ENCODE measurements around the gene SLFN12L.
"Not testable (repeated sequence)": the region's sequence is repeated elsewhere in the genome, so short reads cannot be mapped to it uniquely, and the experiment has no call there.

SLFN12L gene

DNA sequence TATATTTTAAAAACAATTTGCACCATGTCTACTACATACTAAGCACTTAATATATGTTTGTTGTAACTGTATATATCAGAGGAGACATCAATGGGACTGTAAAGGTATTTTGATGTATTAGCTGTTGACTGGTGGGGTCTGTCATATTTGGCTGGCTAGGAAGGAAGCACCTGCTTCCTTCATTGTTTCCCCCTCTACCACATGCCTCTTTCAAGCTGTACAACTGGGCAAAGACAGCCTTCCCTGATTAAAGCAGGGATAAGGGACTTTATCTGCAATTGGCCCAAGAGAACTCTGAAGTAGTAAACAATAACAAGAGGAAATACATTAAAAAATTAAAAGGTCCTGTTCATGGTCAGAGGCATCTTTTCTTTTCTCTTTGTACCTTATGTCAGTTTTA, 5.5 kb upstream of the SLFN12L start:
- no peak overlapping the region for H3K27ac ChIP-seq

GRCh38 chr17:35541434-35541833, 4.0 kb upstream of the SLFN12L start:
- H3K27ac ChIP-seq = no peak overlapping the region
- TF ChIP-seq, protein P1, sequence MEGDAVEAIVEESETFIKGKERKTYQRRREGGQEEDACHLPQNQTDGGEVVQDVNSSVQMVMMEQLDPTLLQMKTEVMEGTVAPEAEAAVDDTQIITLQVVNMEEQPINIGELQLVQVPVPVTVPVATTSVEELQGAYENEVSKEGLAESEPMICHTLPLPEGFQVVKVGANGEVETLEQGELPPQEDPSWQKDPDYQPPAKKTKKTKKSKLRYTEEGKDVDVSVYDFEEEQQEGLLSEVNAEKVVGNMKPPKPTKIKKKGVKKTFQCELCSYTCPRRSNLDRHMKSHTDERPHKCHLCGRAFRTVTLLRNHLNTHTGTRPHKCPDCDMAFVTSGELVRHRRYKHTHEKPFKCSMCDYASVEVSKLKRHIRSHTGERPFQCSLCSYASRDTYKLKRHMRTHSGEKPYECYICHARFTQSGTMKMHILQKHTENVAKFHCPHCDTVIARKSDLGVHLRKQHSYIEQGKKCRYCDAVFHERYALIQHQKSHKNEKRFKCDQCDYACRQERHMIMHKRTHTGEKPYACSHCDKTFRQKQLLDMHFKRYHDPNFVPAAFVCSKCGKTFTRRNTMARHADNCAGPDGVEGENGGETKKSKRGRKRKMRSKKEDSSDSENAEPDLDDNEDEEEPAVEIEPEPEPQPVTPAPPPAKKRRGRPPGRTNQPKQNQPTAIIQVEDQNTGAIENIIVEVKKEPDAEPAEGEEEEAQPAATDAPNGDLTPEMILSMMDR (conservative IDR thresholded peaks at IDR 0.05) = no peak

More for the DNA sequence above, 5.5 kb upstream of the SLFN12L start:
- TF ChIP-seq, protein P1 (conservative IDR thresholded peaks at IDR 0.05) = no peak

DNA sequence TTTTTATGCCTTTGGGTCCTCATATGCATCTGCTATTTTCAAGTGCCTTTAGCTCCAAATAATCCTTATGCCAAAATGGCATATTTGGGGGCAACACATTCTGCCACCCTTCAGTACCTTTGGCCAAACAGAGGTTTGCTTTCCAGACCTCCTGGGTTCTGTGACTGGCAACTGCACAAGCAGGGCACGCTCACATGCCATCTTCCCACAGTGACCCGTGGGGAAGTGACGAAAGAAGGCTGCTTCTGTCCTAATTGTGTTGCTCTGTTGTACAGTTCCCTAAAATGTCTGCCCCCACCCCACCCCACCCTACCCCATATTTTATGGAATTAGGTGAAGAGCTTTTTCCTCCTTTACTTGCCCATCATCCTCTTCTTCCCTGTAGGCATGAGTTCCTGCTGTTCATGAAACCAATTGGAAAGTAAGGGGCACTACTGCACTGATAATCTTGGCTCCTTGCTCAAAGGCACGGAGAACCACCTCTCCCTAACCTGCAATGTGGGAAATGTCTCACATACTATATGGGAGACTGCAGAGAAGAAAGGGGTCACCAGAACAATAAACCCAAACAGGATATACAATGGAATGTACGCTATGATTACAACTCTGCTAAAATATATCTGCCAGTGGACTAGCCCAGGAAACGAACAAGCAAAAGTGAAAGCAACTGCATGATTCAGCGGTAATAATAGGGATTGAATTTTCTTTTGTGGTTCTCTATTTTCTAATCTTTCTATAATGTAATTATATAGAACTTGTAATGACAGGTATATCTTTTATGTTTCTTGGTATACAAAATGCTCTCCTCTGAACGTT, 3.3 kb upstream of the SLFN12L start:
- TF ChIP-seq, protein P1 (conservative IDR thresholded peaks at IDR 0.05) = no peak
- no peak overlapping the region for H3K27ac ChIP-seq

DNA sequence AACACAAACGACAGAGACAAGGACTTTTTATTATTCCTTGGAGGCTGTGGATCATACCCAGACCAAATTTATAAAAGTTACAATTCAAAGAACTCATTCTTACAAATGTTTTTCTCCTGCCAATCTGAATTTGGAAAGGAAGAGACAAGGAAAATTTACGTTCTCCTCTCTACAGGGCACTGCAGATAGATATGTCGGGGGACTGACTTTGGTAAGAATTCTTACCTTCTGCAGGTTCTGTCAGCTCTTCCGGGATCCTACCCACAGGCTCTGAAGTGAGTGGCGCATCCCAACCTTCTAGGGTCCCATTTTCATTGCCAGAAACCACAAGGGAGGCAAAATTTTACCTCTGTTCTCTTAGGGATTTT, 2.2 kb upstream of the SLFN12L start:
- H3K27ac ChIP-seq = no peak overlapping the region
- TF ChIP-seq, protein P1 (conservative IDR thresholded peaks at IDR 0.05) = peak; percentile 37

DNA sequence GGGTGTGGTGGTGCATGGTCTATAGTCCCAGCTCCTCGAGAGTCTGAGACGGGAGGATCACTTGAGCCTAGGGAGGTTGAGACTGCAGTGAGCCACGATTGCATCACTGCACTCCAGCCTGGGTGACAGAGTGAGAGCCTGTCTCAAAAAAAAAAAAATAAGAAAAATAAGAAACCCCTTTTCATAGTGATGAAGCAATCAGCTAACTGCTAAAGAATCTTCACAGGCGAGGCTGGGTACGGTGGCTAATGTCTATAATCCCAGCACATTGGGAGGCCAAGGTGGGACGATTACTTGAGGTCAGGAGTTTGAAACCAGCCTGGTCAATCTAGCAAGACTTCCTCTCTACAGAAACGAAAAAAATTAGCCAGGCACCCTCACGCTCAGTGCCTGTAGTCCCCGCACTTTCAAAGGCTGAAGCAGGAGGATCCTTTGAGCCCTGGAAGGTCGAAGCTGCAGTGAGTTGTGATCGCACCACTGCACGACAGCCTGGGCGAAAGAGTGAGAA, 760 bp downstream of the SLFN12L start:
- H3K27ac ChIP-seq = no peak overlapping the region
- TF ChIP-seq, protein P1 (conservative IDR thresholded peaks at IDR 0.05) = no peak

GRCh38 chr17:35535406-35535805, 2.1 kb downstream of the SLFN12L start:
- not testable (repeated sequence) for H3K27ac ChIP-seq

- TF ChIP-seq, protein P1 (conservative IDR thresholded peaks at IDR 0.05) = no peak
- H3K27ac ChIP-seq = no peak overlapping the region
Measured at GRCh38 chr17:35534576-35535093, 2.8 kb downstream of the SLFN12L start.

GRCh38 chr17:35531160-35531559, 6.3 kb downstream of the SLFN12L start:
- H3K27ac ChIP-seq = no peak overlapping the region
- TF ChIP-seq, protein P1 (conservative IDR thresholded peaks at IDR 0.05) = no peak

Measured in VCaP (cell line).